ENCODE measurements around the gene EMC6. TPM values are rescaled to one million over a fixed set of nuclear protein-coding genes. Genes with fewer than 3 reads are reported as not detected.

Gene EMC6
- 89.5 TPM for polyA plus RNA-seq (2012; ENCODE audit: insufficient read length, low read depth)

GRCh38 chr17:3668279-3669084, at the start of gene EMC6, which contains the start of gene TAX1BP3:
EMC6 (plus strand) TSS chr17:3668812; CDS start chr17:3669147, 335 bp downstream.
TAX1BP3 (minus strand) TSS chr17:3668578; CDS start chr17:3668526, 52 bp downstream.
- no peak for TF ChIP-seq SIN3A (IDR thresholded peaks at IDR 0.05; ENCODE audit: borderline replicate concordance, insufficient read depth, low read length)
- TF ChIP-seq TAF1 (IDR thresholded peaks at IDR 0.05; ENCODE audit: borderline replicate concordance, insufficient read depth, low read length), result peak; percentile 99
- TF ChIP-seq POLR2AphosphoS5 (IDR thresholded peaks at IDR 0.05; ENCODE audit: low read depth, low read length), result peak; percentile 91
- peak; percentile 39 to 60; a peak in 2 of 4 replicates for TF ChIP-seq REST (IDR thresholded peaks at IDR 0.05; ENCODE audit: insufficient read depth in 1 of 2, low read depth in 2 of 2, low read length in 2 of 2)
- TF ChIP-seq FOXP2 (optimal IDR thresholded peaks at IDR 0.05; ENCODE audit: borderline replicate concordance, extremely low read depth, extremely low read length, insufficient read depth), result peak; percentile 62

- TF ChIP-seq FOXP2 (optimal IDR thresholded peaks at IDR 0.05; ENCODE audit: borderline replicate concordance, extremely low read depth, extremely low read length, insufficient read depth) (no peak), POLR2AphosphoS5 (IDR thresholded peaks at IDR 0.05; ENCODE audit: low read depth, low read length) (no peak), REST (IDR thresholded peaks at IDR 0.05; ENCODE audit: insufficient read depth in 1 of 2, low read depth in 2 of 2, low read length in 2 of 2) (no peak), TAF1 (IDR thresholded peaks at IDR 0.05; ENCODE audit: borderline replicate concordance, insufficient read depth, low read length) (no peak), SIN3A (IDR thresholded peaks at IDR 0.05; ENCODE audit: borderline replicate concordance, insufficient read depth, low read length) (no peak)
Measured at GRCh38 chr17:3621146-3621720, 47.4 kb upstream of the EMC6 start.

- TF ChIP-seq POLR2AphosphoS5 (IDR thresholded peaks at IDR 0.05; ENCODE audit: low read depth, low read length) (no peak), FOXP2 (optimal IDR thresholded peaks at IDR 0.05; ENCODE audit: borderline replicate concordance, extremely low read depth, extremely low read length, insufficient read depth) (no peak), REST (IDR thresholded peaks at IDR 0.05; ENCODE audit: insufficient read depth in 1 of 2, low read depth in 2 of 2, low read length in 2 of 2) (no peak), TAF1 (IDR thresholded peaks at IDR 0.05; ENCODE audit: borderline replicate concordance, insufficient read depth, low read length) (no peak), SIN3A (IDR thresholded peaks at IDR 0.05; ENCODE audit: borderline replicate concordance, insufficient read depth, low read length) (no peak)
Measured at GRCh38 chr17:3622977-3623594, 45.5 kb upstream of the EMC6 start.

GRCh38 chr17:3626831-3627768, 41.5 kb upstream of the EMC6 start:
- TF ChIP-seq REST (IDR thresholded peaks at IDR 0.05; ENCODE audit: insufficient read depth in 1 of 2, low read depth in 2 of 2, low read length in 2 of 2) (no peak), TAF1 (IDR thresholded peaks at IDR 0.05; ENCODE audit: borderline replicate concordance, insufficient read depth, low read length) (no peak), POLR2AphosphoS5 (IDR thresholded peaks at IDR 0.05; ENCODE audit: low read depth, low read length) (no peak), SIN3A (IDR thresholded peaks at IDR 0.05; ENCODE audit: borderline replicate concordance, insufficient read depth, low read length) (no peak)

Data from PFSK-1 (cell line).